HG03469 (cell line): ENCODE results near the gene HBD.

Source experiments
- ATAC-seq: cut with Tn5 transposase; IDR thresholded peaks from one replicate; pipeline ENCODE4 v1.9.1; 2021; ENCODE audit warnings: mild to moderate bottlenecking, moderate library complexity, moderate number of reproducible peaks; ENCODE audit not compliant: unreplicated experiment

The HBD gene

GRCh38 chr11:5196731-5197130, 37.6 kb downstream of the HBD start:
- ATAC-seq: no peak

DNA sequence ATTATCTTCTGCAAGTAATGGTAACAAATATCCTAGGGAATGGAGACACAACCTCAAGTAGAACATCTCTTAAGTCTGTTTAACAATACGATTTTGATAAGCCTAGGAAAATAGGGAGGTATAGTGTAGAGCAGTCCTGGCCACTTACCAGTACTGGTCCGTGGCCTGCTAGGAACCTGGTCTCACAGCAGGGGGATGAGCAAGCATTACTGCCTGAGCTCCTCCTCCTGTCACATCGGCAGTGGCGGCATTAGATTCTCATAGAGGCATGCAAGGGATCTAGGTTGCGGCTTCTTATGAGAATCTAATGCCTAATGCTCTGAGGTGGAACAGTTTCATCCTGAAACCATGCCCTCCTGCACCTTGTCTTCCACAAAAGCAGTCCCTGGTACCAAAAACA, 38.2 kb downstream of the HBD start:
- no peak for ATAC-seq

DNA sequence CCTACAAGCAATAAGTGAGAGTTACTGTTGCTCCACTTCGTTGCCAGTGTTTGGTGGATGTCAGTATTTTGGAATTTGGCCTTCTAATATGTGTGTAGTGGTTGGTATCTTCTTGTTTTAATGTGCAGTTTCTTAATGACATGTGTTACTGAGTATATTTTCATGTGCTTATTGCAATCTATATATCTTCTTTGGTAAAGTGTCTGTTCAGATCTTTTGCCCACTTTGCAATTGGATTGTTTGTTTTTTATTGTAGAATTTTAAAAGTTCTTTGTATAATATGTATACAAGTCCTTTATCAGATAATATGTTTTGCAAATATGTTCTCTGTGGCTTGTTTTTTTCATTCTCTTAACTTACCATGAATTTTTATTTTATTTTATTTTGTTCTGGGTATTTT, 41.5 kb downstream of the HBD start:
- no peak for ATAC-seq

- ATAC-seq: no peak
Measured at GRCh38 chr11:5188201-5188600, 46.1 kb downstream of the HBD start.
